Stimulated activated CD4-positive, alpha-beta T cell treated with anti-CD3 and anti-CD28 coated beads, Interleukin-4, amount 100 ng/mL, for 48 hours (primary cell): Measurements from ENCODE around the gene HSD17B7.
"Not testable (repeated sequence)": the region's sequence is repeated elsewhere in the genome, so short reads cannot be mapped to it uniquely, and the experiment has no call there.

Experiments used
- DNase-seq, 2 donors: peaks; one replicate each; pipeline ENCODE4 v3.0.0-alpha.2; 2020; ENCODE audit warnings: low read depth in 2 of 2

The HSD17B7 gene

DNA sequence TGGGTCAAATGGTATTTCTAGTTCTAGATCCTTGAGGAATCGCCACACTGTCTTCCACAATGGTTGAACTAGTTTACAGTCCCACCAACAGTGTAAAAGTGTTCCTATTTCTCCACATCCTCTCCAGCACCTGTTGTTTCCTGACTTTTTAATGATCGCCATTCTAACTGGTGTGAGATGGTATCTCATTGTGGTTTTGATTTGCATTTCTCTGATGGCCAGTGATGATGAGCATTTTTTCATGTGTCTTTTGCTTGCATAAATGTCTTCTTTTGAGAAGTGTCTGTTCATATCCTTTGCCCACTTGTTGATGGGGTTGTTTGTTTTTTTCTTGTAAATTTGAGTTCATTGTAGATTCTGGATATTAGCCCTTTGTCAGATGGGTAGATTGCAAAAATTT lies 17.0 kb downstream of the HSD17B7 start:
- not testable (repeated sequence) for DNase-seq

DNA sequence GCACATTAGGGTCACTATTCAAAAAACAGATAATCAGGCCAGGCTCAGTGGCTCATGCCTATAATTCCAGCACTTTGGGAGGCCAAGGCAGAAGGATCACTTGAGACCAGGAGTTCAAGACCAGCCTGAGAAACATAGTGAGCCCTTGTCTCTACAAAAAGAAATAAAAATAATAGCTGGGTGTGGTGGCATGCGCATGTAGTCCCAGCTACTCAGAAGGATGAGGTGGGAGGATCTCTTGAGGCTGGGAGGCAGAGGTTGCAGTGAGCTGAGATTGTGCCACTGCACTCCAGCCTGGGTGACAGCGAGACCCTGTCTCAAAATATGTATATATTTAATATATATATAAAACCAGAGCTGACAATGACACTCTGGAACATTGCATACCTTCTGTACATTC lies 21.9 kb downstream of the HSD17B7 start:
- not testable (repeated sequence) for DNase-seq

DNA sequence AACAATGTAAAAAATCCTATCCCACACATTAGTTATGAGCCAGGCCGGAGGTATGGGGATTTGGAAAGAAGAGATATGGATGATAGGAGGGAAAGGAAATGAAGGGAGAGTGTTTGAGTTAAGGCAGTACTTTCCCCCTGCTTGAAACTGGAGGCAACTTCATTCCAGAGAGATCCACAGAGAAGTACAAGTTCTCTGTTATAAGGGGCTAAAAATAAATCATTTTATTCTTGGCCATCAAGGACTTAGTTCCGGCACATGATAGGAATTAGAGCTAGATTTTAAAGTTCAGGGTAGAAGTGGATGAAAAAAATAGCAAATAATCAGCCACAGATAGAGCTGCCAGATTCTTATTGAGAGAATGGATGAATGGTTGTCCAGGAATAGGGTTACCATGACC lies 27.6 kb downstream of the HSD17B7 start:
- not testable (repeated sequence) for DNase-seq

DNA sequence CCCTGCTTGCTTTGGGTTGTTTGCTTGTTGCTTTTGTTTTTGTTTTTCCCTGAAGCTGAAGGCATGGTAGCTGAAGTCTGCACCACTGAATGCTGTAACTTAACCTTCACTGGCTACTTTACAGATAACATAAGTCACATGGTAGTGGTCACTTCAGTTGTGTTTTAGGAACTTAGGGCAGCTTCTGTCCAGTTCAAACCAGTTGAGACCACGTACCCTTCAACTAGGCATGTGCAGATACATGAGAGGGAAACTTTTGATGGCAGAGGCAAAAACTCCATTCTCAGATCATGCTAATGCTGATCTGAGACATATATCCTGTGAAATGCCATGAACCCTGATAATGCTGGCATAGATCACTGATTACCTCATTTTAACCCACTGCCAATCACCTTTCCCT lies 28.2 kb downstream of the HSD17B7 start:
- not testable (repeated sequence) for DNase-seq

DNA sequence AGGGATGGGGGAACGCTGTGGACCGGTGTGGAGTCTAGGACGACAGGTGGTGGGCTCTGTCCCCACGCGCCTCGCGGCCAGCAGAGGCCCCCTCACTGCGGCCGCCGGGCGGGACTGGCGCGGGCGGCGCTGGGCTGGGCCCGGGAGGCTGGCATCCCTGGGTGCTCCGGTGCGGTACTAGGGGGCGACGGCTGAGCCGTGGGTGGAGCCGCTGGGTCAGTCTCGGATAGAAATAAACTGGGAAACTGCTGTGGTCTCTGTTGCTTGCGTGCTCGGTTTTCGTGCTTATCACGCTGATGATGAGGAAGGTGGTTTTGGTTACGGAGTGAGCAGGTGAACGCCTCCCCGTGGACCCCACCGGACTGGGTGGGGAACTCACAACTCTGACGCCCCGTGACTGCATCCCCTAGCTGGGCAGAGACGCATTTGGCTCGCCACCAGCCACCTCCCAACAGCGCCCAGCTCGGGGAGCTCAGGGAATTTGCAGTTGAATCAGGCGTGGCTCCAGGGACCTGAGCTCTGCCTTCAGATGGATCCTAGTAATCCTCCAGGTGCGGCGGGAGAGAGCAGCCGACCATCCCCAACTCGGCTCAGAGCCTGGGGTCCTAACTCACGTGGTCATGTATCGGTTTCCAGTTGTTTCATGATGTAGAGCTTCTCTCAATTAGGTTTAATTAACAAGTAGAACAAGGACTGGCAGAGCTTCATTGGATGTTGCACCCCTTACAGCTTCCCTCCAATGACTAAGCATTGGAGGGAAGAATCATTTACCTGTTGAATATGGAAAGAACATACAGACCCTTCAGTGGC lies 32.1 kb downstream of the HSD17B7 start:
- DNase-seq: no peak

DNA sequence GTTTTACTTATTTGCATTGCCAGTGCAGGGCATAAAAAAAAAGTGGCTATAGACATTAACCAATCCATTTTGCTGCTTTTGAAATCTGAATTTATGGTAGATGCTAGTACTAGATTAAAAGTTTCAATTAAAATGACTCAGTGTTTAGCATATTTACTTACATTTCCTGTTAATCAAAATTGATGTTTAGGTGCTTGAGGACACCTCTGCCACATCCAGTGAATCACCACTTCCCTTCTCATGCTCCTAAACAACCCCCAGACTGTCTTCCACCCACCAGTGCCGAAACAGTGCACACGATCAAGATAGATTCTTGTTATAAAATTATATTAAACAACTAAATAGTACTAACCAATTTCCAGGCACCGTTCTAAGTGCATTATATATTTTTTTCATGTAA lies 32.7 kb downstream of the HSD17B7 start:
- no peak for DNase-seq

DNA sequence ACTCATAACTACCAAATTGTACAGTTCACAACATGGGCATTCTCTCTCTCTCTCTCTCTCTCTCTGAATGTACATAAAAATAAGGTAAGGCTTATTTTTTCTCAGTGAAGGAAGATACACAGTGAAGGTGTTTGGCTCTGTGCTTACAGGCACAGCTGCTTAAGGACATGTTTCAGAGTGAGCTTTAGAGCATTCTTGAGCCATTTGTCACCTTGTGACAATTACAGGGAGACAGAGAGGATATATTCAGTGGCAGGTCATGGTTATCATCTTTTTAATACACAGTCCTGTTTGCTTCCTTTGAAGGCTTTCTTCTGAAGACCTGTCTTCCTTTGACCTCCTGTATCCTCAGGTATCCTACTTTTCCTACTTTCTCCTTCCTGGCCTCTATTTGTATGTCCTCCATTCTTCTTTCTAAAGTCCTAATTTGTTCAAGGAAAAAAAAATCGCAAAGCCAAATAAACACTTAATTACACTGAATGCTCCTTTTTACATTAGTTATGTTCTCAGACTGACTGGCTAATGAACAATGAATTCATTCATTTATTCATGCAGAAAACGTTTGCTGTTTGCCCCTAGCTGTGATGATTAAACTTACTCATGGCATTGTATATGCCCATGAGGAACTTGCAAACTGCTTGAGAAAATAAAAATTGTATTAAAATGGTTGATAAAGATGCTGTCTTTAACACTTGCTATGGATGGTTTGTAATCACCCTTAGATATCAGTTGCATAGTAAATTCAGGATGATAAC lies 33.4 kb downstream of the HSD17B7 start:
- no peak for DNase-seq

DNA sequence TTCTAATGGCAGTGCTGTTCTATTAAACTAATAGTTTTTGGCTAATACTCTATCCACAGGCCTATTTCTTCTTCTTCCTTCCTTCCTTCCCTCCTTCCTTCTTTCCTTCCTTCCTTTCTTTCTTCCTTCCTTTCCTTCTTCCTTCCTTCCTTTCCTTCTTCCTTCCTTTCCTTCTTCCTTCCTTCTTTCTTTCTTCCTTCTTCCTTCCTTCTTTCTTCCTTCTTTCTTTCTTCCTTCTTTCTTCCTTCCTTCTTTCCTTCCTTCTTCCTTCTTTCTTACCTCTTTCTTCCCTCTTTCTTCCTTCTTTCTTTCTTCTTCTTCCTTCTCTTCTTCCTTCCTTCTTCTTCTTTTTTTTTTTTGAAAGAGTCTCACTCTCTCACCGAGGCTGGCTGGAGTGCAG lies 38.8 kb downstream of the HSD17B7 start:
- DNase-seq: no peak

DNA sequence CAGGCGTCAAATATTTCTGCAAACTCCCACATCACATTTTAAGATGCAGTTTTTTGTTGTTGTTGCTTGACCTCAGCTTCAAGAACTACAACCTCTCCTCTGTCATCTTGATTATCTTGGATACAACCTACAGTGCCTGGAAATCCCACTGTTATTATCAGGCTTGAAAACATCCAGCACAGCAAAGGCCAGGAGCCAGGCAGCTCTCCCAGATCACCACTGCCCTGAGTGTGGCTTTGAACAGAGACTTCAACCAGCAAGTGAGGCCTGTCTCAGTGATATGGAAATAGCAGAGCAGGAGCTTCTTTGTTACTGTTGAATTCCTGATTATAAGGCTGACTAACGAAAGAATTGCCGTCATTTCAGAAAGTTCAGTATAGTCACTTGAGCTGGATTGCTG lies 42.0 kb downstream of the HSD17B7 start:
- DNase-seq: no peak

DNA sequence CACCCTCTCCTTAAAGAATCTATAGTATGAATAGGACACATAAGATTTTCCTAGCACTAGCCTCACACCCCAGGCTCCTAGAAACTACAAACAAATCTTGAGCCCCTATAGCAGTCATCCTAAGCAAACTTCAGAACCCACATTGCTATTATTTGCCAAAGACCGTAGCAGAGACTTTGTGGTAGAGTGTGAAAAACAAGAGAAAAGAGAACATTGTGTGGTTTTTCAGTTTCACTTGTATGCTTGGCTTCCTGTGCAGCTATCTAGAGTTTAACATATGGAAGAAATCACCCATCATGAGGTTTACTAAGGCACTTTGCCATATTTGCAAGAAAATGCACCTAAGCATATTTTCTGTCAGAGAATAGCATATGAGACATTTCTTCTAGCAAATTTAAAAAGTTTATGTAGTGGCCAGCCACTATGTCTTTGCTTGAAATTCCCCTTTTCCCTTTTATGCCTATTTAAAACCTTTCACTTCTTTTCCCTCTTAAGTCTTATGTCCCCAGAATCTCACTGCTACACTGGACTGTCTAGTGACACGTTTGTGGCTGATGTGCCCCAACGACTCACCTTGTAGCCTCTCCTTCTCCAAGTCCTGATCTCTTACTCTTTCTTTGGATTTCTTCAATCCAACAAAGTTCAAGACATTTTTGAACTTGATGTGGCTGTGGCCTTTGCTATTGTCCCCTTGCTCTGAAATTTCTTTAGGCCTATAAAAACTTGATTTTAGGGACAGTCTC lies 44.8 kb downstream of the HSD17B7 start:
- no peak for DNase-seq

DNA sequence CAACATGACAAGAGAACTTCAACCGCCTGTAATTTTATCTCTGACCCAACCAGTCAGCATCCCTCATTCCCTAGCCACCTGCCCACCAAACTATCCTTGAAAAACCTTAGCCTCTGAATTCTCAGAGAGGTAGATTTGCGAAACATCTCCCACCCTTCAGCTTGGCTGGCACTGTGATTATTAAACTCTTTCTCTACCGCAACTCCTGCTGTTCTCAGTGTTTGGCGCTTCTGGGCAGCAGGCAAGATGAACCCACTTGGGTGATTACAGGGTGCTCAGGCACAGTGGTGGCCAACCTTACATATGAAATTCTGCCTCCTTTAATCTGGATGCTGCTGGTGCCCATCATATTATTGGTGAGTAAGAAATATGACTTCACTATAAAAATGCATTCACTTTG lies 48.4 kb downstream of the HSD17B7 start:
- no peak for DNase-seq

DNA sequence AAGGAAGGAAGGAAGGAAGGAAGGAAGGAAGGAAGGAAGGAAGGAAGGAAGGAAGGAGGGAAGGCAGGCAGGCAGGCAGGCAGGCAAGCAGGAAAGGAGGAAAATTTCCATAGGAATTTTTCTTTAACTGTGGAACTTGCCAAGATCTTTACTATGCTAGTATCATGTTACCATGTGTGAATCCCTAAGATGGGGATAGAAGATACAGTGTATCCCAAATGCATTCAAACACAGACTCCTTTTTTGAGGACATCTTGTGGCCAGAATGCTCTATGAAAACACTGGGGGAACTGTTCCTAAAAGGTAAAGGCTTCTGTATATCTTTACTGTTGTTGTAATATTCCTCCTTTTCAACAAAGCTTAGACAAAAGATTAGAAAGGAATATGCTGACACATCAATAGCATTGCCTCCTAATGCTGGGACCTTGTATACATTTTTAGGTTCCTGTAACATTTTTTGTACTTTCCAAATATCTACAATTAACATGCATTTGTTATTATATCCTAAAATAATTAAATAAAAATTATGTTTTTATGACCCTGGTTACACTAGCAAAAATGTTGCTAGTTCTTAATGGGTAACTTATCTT lies 49.8 kb downstream of the HSD17B7 start:
- no peak for DNase-seq

DNA sequence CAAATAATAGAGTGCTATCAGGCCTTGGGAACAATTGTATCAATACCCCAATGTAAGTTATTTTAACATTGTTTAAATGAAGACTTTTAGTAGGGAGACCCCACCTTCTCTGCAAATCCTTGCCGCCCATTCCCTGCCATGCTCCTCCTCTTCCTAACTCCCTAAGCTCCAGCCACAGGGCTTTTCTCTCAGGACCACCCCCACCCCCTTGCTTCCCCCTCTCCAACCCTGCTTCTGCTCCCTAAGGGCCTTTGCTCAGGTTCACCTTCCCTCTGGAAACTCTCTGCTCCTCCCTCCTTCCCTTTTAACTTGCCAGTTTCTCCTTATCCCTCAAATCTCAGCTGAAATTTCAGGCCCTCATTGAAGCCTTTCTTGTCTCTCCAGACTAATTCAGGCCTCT lies 53.7 kb downstream of the HSD17B7 start:
- no peak for DNase-seq

DNA sequence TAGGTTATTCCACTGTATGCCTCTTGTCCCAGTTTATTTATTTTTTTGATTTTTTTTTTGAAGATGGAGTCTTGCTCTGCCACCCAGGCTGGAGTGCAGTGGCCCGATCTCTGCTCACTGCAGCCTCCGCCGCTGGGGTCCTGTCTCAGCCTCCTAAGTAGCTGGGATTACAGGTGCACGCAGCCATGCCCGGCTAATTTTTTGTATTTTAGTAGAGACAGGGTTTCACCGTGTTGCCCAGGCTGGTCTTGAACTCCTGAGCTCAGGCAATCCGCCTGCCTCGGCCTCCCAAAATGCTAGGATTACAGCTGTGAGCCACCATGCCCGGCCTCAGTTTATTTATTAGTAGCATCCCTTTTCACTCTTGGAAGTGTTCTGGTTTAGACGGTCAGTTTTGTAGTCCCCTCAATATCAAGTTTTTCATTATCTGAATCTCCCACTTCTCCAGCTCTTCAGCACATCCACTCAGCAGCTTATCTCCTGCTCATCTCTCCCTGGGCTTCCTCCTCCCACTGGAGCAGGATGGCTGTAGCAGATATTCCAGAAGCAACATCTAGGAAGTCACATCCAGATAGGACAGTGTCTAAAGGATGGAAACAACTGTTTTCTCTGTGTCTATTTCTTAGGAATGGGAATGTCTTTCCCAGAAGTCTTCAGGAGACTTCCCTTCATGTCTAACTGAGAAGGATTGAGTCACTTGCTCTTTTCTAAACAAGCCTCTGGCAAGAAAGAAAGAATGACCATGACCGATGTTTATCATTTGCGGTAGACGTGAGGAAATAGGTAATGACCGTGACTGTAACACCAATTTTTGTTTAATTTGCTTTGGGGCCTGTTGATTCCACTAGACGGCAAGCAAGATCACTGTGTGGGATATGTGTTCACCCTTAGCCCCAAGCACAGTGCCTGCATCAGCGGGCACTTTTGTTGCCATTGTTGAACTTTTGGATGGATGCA lies 56.0 kb downstream of the HSD17B7 start:
- DNase-seq: no peak

DNA sequence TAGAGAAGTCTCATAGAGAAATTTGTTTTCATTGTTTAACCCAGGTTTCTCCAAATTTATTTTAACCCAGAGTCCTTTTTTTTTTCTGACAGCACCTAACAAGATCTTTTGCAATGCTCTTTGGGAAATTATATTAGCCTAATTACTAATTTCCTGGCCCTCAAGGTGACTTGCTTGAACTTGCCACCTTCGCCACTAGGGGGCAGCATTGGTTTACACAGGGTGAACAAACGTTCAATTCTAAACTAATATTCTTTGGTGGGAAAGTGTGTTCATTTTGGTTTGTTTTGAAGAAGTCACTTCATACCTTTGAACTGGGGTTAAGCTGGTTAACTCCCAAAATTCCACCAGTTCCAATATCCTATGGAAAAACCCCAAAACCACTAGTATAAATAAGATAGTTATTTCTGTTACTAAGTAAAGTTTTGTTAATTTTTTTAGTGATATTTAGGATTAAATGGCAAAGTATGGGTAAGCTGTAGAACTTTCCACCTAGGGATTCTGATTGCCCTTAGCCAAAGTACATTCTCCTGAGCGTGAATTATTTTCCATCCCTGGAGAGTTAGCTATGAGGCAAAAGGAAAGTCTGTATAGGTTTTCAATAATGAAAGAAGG lies 57.4 kb downstream of the HSD17B7 start:
- peak; percentile 74 to 84 for DNase-seq

DNA sequence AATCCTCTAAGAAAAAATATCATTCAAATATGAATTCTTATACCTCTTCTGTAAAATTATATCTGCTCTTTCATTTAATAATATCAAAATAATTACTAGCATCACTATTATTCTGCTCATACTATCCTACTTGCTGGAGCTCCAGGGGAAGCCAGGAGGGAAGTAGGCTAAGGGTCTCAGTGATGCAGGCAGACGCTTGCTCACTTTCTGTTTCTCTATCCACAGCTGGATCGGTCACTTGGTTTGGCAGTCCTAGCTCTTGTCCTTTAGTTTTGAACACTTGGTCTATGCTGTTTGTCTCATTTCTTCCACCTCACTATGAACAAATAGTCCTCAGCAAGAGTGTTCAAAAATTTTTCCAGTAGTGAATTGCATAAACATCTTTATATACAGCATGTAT lies 59.2 kb downstream of the HSD17B7 start:
- DNase-seq: no peak

DNA sequence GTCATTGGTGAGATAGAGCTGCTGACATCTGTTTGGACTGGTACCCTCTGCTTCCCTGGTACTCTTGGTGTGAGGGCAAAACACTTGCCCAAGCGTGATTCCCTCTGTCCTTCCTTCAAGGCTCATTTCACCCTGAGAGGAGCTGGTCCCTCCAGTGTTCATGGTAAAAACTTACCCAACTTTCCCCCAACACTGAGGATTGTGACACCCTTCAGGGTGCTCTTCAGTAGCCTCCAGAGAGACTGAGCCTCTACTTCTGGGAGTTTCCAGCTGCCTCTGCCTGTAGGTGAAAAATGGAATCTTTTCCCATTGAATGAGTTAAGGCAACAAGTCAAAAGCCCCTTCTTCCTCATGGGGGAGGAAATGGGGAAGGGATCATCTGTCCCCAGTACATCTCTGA lies 60.8 kb downstream of the HSD17B7 start:
- no peak for DNase-seq

DNA sequence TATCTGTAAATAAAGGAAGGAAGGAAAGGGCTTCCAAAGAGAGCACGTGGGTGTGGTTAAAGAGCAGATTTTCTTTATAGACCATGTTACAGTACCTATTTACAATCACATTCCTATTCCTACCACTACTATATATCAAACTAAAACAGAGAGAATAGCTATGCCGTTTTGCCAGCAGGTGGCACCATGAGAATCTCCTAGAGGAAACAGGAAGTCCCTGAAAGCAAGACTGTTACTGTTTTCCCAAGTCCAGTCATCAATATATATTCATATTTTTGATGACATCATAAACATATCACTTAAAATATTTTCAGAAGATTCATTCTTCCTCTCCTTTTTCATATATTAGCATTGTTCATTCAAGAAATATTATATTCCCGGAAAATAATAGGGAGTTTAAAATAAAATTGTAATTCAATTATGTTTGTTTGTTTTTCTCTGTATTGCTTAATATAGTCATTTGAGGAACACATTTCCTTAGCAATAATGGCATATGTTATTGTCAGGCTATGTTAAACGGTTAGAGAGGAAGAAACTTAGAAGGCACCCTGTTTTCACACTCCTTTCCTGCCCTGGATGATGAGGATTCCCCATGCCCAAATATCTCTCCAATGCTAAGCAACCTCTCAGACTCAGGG lies 63.9 kb downstream of the HSD17B7 start:
- DNase-seq: peak; percentile 12 to 42

DNA sequence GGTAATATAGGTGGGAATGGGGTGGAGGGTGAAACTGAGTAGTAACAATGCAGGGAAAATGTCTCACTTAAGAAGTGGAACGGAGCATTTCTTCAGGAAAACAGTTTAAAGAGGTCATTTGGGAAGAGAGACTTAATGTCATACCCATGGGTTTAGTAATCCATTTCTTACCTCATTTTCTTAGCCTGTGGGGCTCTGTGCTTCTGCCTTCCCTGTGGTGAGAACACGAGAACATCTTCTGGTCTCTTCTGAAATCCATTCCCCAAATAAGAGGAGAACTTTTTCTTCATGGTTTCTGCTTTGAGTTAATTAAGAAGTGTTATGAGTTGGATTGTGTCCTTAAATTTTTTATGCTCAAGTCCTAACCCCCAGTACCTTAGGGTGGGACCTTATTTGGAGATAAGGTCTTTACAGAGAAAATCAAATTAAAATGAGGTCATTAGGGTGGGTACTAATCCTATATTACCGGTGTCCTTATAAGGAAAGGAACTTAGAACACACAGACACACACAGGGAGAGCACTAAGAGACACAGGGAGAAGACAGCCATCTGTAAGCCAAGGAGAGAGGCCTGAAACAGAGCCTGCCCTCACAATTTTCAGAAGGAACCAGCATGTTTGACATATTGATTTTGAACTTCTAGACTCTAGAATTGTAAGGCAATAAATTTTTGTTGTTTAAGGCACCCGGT lies 65.1 kb downstream of the HSD17B7 start:
- no peak for DNase-seq
